ENCODE measurements around the gene DUT.

DNA sequence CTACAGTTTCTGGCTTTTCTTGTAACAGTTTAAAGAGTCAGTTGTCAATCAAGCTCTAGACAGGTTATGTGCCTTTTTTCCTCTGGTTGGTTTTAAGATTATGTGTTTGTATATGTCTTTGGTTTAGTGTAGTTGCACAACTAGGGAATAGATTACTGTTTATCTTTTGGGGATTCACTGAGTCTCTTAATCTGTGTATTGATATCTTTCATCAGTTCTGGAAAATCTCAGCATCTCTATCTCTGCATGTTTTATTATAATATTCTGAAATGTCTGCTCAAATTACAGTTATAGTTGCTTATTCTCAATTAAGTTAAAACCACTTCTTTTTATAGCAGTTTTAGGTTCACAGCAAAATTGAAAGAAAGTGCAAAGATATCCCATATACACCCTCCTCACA lies 14.3 kb downstream of the DUT start:
- TF ChIP-seq CTCF (IDR thresholded peaks at IDR 0.05), result no peak
- TF ChIP-seq POLR2A (IDR thresholded peaks at IDR 0.05), result no peak
- TF ChIP-seq POLR2AphosphoS5 (IDR thresholded peaks at IDR 0.05), result no peak
- no peak for TF ChIP-seq EP300 (IDR thresholded peaks at IDR 0.05)
